Ecto neural progenitor cell (in vitro differentiated cells): ENCODE data around the gene PTPA.

Experiments used
- DNase-seq: peaks from one replicate; pipeline ENCODE4 v3.0.0-alpha.2; 2018; ENCODE audit warnings: low spot score

Gene PTPA

GRCh38 chr9:129081388-129081904 is 29.8 kb upstream of the PTPA start:
- DNase-seq: no peak

DNA sequence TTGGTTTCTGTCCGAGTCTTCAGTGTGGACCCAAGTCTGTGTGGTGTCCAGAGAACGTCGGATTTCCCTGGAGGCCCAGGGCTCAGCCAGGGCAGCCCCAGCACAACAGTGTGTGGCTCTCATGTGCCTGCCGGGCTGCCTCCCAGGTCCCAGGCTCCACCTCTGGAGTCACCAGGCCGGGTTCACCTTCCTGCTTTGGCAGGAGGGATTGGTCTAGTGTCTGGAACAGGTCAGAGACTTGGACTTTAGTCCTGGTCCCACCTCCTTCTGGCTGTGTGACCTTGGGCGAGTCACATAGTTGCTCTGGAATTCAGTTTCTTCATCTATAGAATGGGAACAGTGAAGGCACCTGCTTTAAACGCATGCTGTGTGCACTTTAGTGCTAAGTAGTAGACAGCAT is 27.1 kb upstream of the PTPA start:
- no peak for DNase-seq

DNA sequence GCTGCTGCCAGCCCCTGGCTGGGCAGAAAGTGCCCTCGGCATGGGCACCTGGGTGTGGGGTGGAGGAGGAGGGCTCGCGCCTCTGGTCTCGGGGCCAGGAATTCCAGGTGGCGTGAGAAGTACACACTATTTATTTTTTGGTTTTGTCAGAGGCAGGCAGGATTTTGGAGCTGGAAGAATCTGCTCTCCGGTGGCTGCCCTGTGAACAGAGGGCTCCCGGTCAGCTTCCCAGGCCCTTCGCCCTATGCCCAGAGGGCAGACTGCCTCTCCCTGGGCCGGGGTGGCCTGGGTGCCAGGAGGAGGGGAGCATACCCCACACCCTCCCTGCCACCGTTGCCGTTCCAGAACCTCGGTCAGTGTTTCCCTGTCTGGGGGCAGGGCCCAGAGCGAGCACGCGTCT is 22.0 kb upstream of the PTPA start:
- DNase-seq: no peak

DNA sequence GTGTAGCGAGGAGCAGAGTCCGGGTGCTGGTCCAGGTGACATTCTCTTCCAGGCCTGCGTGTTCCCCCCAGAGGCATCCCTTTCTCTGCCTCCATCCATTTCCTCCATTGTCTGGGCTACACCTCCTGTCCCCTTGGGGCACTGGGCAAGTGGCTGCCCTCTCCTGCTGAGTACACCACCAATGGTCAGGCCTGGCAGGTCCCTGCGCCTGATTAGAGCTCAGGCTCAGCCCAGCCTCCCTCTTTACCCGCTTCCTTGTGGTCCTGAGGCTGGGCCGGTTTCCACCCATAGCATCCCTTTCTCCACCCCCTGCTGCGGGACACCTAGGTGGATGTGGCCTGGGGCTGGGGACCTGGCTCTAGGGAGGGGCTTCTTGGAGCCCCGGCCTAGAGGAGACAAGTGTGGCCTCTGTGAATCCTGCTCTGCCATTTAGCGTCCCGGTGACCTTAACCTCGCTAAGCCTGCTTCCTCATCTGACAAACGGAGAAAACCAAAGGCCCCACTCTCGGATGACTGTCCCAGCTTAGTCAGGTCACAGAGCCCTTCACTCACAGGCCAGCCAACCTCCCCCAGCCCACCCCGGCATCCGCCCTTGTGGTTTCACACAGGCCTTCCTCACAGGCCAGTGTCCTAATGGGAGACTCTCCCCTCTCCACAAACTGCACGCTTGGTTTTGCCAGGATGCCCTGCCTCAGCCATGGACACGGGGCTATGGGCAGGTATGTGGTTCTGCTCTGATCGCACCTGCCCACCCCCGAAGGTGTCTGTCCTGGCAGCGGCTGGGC is 17.4 kb upstream of the PTPA start:
- no peak for DNase-seq

DNA sequence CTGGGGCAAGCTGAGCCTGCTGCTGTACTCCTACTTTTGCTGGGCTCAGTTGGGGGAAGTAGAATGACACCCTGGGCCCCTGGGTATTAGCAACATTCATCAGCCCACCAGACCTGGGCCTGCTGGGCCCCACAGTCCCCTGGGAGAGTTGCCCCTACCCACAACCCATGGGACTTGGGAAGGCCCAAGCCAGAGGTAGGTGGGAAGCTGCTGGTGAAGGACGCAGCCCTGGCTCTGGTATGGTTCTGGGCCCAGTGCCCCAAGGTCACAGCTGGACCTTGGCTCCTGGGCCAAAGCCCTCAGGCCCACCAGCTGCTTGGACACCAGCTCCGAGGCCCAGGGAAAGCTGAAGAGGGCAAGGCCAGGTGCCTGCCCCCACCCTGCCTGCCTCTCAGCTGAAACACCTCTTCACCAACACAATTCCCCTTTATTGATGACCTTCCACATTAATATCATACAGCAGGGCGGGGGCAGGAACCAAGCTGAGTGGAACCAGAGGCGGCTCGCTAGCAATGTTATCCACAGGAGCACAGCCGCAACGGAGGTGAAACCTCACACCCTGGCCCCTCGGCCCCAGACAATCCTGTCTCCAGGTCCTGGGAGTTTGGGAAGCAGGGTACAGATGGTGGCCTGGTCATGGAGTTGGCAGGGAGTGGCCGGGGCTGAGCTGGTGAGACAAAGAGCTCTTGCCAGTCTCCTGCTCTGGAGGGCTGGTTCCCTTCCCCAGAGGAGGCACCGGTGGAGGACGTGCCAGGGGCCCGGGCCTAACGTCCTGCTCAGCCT is 16.6 kb upstream of the PTPA start:
- no peak for DNase-seq

- DNase-seq: no peak
Measured at GRCh38 chr9:129095170-129095667, 16.0 kb upstream of the PTPA start.

DNA sequence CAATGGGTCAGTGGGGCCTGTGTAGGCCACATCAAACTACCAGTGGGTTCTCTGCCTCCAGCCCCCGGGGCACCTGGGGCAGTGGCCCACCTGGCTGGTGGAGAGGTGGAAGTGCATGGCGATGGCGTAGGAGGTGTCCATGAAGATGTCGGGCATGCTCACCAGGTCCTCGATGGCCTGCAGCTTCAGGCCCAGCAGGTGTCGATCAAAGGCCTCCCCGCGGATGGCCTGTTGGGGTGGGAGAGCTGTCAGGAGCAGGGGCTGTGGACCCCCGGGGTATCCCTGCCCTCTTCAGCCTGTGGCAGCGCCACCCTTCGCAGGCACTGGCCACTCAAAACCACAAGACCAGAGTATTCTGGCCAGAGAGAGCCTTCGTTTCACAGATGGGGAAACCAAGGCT is 15.3 kb upstream of the PTPA start:
- no peak for DNase-seq

DNA sequence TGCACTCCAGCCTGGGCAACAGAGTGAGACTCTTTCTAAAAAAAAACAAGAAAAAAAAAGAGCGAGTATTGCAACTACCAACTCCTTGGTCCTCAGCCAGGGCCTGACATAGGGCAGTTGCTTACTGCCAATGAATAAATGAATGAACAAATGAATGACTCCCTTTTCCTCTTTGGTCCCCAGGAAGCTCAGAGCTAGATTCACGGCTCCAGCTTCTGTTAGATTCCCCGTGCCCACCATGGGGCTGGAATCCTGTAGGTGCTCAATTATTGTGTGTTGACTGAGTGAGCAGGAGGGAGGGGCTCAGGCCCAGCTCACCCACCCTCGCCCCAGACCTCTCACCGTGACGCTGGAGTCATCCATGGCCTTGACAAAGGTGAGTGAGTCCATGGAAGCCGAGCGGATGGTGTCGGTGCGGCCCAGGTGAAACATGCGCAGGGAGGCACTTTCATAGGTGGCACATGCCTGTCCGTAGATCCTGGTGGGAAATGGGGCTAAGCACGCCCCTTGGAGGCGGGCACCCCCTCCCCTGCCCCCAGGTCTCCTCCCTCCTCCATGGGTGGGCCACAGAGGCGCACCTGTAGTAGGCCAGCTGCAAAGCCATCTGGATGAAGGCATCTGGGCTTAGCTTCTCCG is 13.4 kb upstream of the PTPA start:
- DNase-seq: no peak

DNA sequence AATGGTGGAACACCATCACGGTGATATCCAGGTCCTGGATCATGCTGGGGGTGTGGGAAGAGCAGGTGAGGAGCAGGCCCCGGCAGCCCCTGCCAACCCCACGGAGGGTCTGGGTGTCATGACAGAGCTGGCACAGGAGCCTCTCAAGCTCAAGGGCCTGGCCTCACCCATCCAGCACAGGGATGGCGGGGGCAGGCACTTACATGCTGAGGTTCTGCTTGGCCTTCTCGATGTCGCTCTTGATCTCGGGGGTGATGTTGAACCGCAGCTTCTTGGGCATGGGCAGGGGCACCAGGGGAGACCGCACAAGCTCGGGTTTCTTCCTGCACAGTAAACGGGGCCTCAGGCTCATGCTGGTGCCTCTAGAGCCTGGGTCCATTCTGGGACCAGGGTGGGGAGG is 12.9 kb upstream of the PTPA start:
- no peak for DNase-seq

DNA sequence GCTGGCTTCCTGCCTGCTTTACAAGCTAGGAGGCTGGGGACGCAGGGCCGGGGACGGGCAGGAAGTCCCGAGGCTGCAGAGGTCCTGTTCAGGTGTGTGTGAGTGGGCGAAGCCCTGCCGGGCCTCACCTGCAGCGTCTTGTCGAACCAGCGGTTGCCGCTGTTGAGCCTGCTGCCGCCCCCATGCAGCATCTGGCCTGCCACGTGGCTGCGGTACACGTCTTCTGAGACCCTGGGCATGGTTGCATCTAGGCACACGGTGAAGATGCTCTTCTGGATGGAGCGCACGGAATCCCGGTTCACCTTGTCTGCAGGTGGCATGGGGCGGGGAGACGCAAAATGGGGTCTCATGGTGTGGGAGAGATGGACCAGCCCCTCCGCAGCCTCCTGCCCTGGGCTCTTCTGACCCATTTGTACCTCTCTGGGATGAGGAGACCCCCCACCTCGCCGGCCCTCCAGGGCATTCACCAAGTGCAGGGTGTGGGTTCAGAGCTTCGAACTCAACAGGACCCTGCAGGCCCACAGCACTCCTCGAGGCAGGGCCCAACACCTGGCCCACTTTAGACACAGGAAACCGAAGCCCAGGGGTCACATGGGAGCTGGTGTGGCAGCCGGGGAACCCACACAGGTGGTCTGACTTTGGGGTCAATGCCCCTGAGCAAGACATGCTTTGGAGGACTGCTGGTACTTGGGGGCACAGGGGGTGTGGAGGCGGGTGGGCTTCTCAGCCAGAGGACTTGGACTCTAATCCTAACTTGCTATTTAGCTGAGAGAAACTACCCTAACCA is 10.6 kb upstream of the PTPA start:
- no peak for DNase-seq

DNA sequence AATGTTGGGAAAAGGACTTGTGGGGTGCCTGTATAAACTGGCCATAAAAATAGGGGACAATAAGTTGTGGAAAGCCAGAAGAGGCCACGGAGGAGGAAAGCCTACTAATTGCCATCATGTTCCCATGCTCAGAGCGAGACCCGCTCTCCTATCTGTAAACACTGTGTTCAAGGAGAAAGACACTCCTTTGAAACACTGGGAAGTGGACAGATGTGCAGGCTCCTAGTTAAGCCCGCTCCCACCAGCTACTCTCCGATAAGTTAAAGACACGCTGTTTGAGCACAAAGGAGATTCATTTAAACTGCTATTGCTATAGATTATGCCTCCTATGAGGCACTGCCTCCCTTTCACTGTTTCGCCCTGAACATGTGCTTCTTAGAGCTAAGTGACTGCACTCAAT is 9.9 kb upstream of the PTPA start:
- no peak for DNase-seq

- no peak for DNase-seq
Measured at GRCh38 chr9:129102095-129102525, 9.1 kb upstream of the PTPA start.

DNA sequence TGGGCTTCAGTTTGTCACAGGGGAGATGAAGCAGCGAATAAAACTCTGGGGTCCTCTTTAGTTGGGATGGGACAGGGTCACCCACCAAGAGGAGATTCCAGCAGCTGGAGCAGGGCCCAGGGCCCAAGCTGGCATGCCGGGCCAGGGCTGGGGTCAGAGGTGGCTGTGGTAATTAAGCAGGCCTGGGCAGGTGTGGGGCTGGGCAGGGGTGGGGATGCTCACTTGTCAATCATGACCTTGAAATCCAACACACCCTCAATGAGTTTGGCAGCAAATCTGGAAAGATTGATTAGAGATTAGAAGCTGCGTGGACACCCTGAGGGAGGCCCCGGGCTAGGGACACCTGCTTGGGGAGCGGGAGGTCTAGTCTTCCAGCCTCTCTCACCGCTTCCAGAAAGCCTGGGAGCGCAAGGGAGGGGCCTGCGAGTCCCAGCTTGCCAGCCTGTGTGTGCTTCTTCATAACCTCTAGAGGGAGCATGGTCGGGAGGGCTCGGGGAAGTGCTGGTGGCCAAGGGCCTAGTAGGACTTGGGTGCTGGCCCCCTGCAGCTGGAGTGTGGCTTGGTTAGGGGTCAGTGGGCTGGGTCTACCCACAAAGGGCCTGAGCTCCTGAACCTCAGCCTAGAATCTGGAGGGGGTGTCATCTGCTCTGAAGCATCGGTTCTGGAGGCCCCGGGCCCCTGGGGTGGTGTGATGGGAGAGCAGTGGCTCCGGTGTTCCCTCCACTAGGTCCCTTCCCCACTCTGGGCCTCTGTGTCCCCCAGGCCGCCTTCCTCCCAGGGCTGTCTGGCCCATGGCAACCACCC is 8.2 kb upstream of the PTPA start:
- peak; percentile 74 for DNase-seq

- DNase-seq: no peak
Measured at GRCh38 chr9:129103595-129103965, 7.6 kb upstream of the PTPA start.

DNA sequence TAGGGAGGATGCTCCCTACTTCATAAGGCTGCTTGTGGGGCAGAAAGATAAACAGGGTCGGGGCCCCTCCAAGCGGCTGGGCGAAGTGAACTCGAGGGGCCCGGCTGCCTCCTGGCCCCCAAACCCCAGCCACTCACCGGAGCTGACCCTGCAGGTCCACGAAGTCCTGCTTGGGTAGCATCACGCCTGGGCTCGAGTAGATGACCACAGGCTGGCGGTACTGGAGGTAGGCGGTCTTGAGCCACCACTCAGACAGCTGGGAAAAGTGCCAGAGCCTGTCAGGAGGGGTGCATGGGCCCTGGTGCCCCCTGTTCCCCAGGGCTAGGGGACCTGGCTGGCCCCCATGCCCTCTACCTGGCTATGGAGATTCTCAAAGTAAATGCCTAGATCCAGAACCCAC is 7.2 kb upstream of the PTPA start:
- no peak for DNase-seq

DNA sequence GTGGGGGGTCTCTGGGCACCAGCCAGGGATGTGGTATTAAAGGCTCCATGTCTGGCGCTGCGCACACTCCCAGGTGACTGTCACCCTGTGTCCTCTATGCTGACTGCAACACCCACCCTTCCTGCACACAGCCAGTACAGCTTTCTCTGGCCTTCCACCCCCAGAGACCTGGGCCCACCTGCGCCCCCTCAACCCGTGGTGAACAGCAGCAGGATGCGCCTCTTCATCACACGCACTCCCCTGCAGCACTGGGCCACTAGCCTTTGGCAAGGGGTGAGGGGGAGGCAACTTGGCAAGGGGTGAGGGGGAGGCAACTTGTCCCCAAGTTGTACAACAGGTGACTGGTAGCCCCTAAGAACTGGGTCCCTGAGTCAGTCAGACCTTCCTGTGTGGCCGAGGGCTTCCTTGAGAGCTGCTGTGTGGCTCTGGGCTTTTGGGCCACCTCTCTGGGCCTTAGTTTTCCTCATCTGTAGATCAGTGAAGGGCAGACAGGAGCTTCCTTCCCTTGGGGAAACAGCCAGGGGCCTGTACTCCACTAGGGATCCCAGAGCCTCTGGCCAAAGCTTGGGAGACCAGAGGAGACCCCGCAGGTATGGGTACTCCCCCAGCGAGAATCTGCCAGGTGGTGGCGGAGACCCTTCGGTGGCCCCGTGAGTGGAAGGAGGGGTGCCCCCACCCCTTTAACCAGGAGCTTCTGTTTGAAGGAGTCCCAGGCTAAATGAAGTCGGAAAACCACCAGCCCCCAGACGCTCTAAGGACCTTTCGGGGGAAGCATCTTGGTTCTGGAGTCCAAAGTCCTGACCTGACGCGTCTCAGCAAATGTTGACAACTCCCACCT is 5.1 kb upstream of the PTPA start:
- no peak for DNase-seq

GRCh38 chr9:129107651-129108050 is 3.6 kb upstream of the PTPA start:
- DNase-seq: no peak

DNA sequence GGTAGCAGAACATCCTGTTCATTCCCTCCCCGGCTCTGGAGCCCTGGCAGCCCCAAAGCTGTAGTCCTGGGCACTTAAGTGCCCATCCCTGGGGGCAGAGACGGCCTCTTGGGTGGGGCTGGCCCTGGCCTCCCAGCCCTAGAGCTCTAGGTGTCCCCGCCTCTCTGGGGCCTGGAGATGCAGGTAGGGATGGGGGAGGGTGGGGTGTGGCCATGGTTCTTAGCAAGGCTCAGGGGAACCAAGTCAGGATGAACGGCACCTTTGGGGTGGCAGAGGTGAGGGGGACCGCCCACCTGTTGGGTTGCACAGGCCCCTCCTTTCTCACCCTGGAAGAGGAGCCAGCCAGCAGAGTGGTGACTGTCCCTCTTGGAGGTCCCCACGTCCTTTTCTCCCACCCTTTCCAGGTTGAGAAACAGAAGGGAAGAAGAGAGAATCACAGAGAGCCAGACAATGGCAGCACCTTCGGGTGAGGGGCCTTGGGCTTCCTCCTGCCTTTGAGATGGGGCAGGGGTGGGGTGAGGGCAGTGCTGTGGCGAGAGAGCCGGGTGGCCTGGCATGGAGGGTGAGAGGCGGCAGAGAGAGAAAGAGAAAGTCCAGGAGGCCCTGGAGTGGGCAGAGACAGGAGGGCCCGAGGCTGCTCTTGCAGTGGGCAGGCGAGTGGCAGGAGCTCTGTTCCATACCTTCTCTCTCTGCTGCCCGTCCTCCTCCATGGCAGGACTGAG is 3.0 kb upstream of the PTPA start:
- DNase-seq: no peak

DNA sequence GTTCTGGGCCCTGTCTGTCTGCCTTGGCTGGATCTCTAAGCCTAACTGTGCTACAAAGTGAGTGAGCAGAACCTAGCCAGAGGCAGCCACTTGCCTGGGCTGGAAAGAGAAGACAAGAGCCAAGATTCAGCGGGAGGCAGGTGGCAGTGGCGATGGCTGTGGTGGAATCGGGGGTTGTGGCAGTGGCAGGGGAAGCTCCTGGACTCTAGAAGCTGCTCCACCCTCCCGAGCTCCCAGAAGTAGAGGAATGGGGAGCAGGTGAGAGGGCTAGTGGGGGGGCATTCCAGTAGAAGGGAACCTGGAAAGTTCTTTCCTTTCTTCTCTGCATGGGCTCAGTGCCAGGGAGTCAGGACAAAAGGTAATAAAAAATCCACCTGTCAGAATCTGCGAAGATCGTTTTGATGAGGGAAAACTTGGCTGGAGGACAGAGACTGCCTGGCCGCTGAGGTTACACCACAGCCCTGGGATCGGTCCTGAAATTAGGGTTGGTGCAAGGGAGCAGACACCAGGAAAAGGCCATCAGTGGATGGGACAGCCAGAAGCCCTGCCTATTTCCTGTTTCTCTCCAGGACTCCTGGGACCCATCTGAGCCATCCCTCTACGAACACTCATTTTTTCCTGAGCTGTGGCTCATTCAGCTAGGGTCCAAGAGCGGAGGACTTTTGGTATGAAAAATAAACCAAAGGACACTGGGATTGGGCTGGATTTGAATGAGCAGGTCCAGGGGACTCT is 2.2 kb upstream of the PTPA start:
- no peak for DNase-seq
